ENCODE measurements around the gene BCL11A.

- TF ChIP-seq CTCF (IDR thresholded peaks at IDR 0.05) (no peak), POLR2A (IDR thresholded peaks at IDR 0.05) (no peak)
Observed at GRCh38 chr2:60541056-60541651, 12.3 kb downstream of the BCL11A start.
